Endothelial cell of umbilical vein (primary cell): Measurements from ENCODE around the gene SPECC1L. TPM values are rescaled to one million over a fixed set of nuclear protein-coding genes. Genes with fewer than 3 reads are reported as not detected.

Experiments used
- BruUV-seq: library from RNA; stranded (reverse); fragments of 400-500 nt; replicated peaks from 2 replicates; lab custom pipeline; 2021; lab: Mats Ljungman, UMichigan
- CTCF ChIA-PET: fragments of 300-600, 350-600 bp; sonication (Branson Sonifier 250); formaldehyde crosslinking; loops from one replicate; lab custom pipeline; 2021; ENCODE audit warnings: antibody characterized with exemption, inconsistent platforms; lab: Charles Lee
- POLR2A ChIA-PET: fragments of 300-600, 350-600 bp; sonication (Branson Sonifier 250); formaldehyde crosslinking; loops from one replicate; lab custom pipeline; 2021; ENCODE audit warnings: antibody characterized with exemption, inconsistent platforms; lab: Charles Lee
- DNase-seq: peaks from one replicate; pipeline ENCODE4 v3.0.0-alpha.2; 2011; ENCODE audit warnings: low read depth, low spot score
- FAIRE-seq: peaks from 2 replicates; lab custom pipeline; 2011; peaks lifted over from hg19 to GRCh38; lab: Jason Lieb, UNC
- H2AFZ ChIP-seq: 2 replicates; pipeline ENCODE4 v1.6.0; 2012; ENCODE audit warnings: low read depth, low read length, control low read depth, inconsistent platforms
- H3K27ac ChIP-seq: 2 replicates; pipeline ENCODE4 v1.5.1; 2011; ENCODE audit warnings: low read depth, mild to moderate bottlenecking, control low read depth, low read length, moderate library complexity; ENCODE audit not compliant: insufficient read depth
- H3K27me3 ChIP-seq, 2 experiments: 2 replicates each; pipeline versions ENCODE4 v1.6.0 to v1.6.1; 2011; ENCODE audit warnings: low read length in 2 of 2, mixed read lengths in 1 of 2; ENCODE audit not compliant: control insufficient read depth in 2 of 2, insufficient read depth in 2 of 2
- H3K36me3 ChIP-seq, 2 experiments: 2 replicates in 1 of 2; 3 replicates in 1 of 2; pipeline ENCODE4 v1.5.1; 2011; ENCODE audit warnings: low read length in 2 of 2, mild to moderate bottlenecking in 1 of 2, moderate library complexity in 1 of 2; ENCODE audit not compliant: control insufficient read depth in 2 of 2, insufficient read depth in 2 of 2; ENCODE audit errors: extremely low read depth in 1 of 2
- H3K4me1 ChIP-seq: 3 replicates; pipeline ENCODE4 v1.5.1; 2011; ENCODE audit warnings: mild to moderate bottlenecking, low read length; ENCODE audit not compliant: control insufficient read depth, insufficient read depth; ENCODE audit errors: extremely low read depth
- H3K4me2 ChIP-seq: 2 replicates; pipeline ENCODE4 v1.6.1; 2011; ENCODE audit warnings: low read length, control low read depth, mixed read lengths; ENCODE audit not compliant: insufficient read depth
- H3K4me3 ChIP-seq, 3 experiments: fragments of 200-600 bp in 1 of 3; sonication (generic), shearing (Covaris generic) in 1 of 3; replicated peaks in 1 of 3; 2 replicates each; pipeline ENCODE4 v1.5.1; 2011 to 2016; ENCODE audit warnings: control low read depth in 3 of 3, low read length in 3 of 3, mild to moderate bottlenecking in 2 of 3, inconsistent platforms in 1 of 3, low read depth in 1 of 3, moderate library complexity in 1 of 3; ENCODE audit not compliant: insufficient read depth in 1 of 3
- H3K79me2 ChIP-seq: 2 replicates; pipeline ENCODE4 v1.6.0; 2012; ENCODE audit warnings: low read length, inconsistent platforms; ENCODE audit not compliant: control insufficient read depth, insufficient read depth
- H3K9ac ChIP-seq: replicated peaks from 2 replicates; pipeline ENCODE3; 2011; ENCODE audit warnings: low read length, control low read depth; ENCODE audit not compliant: insufficient read depth; ENCODE audit errors: extremely low read depth
- H3K9me1 ChIP-seq: replicated peaks from 3 replicates; pipeline ENCODE4 v1.6.0; 2011; ENCODE audit warnings: mild to moderate bottlenecking, low read length; ENCODE audit not compliant: control insufficient read depth, insufficient read depth; ENCODE audit errors: extremely low read depth
- H3K9me3 ChIP-seq: replicated peaks from 2 replicates; pipeline ENCODE4 v1.5.1; 2012; ENCODE audit warnings: low read length, inconsistent platforms; ENCODE audit not compliant: control insufficient read depth, insufficient read depth
- H4K20me1 ChIP-seq: replicated peaks from 2 replicates; pipeline ENCODE3; 2011; ENCODE audit warnings: mild to moderate bottlenecking, low read length; ENCODE audit not compliant: control insufficient read depth, insufficient read depth; ENCODE audit errors: extremely low read depth
- EZH2 ChIP-seq: IDR thresholded peaks from 2 replicates; pipeline ENCODE4 v1.6.1; 2012; ENCODE audit warnings: borderline replicate concordance, low read depth, mild to moderate bottlenecking, moderate library complexity, low read length, inconsistent platforms; ENCODE audit not compliant: severe bottlenecking
- FOS ChIP-seq: IDR thresholded peaks from 2 replicates; pipeline ENCODE4 v1.6.1; 2011; ENCODE audit warnings: mild to moderate bottlenecking, low read length, moderate library complexity, borderline replicate concordance; ENCODE audit not compliant: insufficient read depth
- GATA2 ChIP-seq: IDR thresholded peaks from 2 replicates; pipeline ENCODE4 v1.7.0; 2011; ENCODE audit warnings: low read depth, mild to moderate bottlenecking, moderate library complexity, mixed read lengths, low read length; ENCODE audit not compliant: insufficient read length, insufficient read depth
- JUN ChIP-seq: IDR thresholded peaks from 2 replicates; pipeline ENCODE4 v1.6.1; 2011; ENCODE audit warnings: borderline replicate concordance, low read depth; ENCODE audit not compliant: insufficient read length, insufficient read depth
- MYC ChIP-seq: IDR thresholded peaks from one replicate; pipeline ENCODE4 v1.6.1; 2011; ENCODE audit warnings: mild to moderate bottlenecking, low read depth, low read length
- POLR2A ChIP-seq: IDR thresholded peaks from 2 replicates; pipeline ENCODE4 v1.6.1; 2012; ENCODE audit warnings: low read depth, mild to moderate bottlenecking, control low read depth, low read length
- POLR2AphosphoS5 ChIP-seq: IDR thresholded peaks from 2 replicates; pipeline ENCODE4 v1.6.1; 2012; ENCODE audit warnings: low read depth, mild to moderate bottlenecking, control low read depth, low read length, moderate library complexity; ENCODE audit not compliant: insufficient read depth
- dilution Hi-C: fragments of 300-500 bp; cut with MboI; formaldehyde crosslinking; loops from one replicate; pipeline ENCODE4 v1.15.0; 2019; ENCODE audit warnings: low sequenced_read_pairs; ENCODE audit not compliant: extremely low pct_ligation_motif_present
- intact Hi-C: fragments of 100-400 bp; cut with micrococcal nuclease; formaldehyde crosslinking; loops from one replicate; pipeline ENCODE4 v1.10.0; 2022
- polyA plus RNA-seq, 4 experiments: library from polyadenylated mRNA; depleted of rRNA in 3 of 4; stranded (reverse) in 3 of 4; unstranded in 1 of 4; fragments of >200 nt; gene quantifications; 2 replicates each; pipeline versions ENCODE4 v1.2.1 to v1.2.3, GENCODE V29; 2011 to 2012; ENCODE audit warnings: missing spikeins in 1 of 4
- total RNA-seq: library from RNA; stranded (reverse); gene quantifications from 2 replicates; pipeline ENCODE4 v1.2.3, GENCODE V29; 2021
- TF ChIP-seq, protein P1 (sequence below): IDR thresholded peaks from 2 replicates; pipeline ENCODE4 v1.6.1; 2011; ENCODE audit not compliant: insufficient read depth, insufficient read length
- TF ChIP-seq, protein P2 (sequence below), 2 donors: IDR thresholded peaks; 1 replicate in 1 of 2; 2 replicates in 1 of 2; pipeline ENCODE4 v1.5.1; 2011; ENCODE audit warnings: low read length in 2 of 2, mild to moderate bottlenecking in 2 of 2, moderate library complexity in 2 of 2, control low read depth in 1 of 2, inconsistent platforms in 1 of 2, low read depth in 1 of 2; ENCODE audit not compliant: insufficient read depth in 1 of 2; ENCODE audit errors: extremely low read depth in 1 of 2

SPECC1L gene
- total and polyA plus RNA-seq, 2 donors (not counting 3 experiments of a cell fraction or from before 2014, with no cell fraction given), result 22.8 to 79.3 TPM

DNA sequence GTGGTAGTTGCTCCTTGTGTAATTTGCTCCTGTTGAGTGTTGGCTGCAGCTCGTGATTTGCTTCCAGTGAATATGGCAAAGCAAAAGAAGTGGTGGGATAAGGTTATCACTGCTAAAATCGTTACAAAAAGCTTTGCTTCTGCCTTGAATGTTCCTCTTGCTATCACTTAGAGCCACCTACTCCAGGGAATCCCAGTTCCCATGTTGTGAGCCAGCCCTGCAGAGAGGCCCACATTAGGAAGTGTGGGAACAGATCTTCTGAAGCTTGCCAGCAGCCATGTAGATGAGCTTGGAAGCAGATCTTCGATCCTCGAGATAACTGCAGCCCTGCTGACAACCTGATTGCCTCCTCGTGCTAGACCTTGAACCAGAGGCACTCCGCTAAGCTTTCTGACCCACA is 71.0 kb downstream of the SPECC1L start:
- no TSS peak for BruUV-seq
- Histone ChIP-seq H3K27me3 (no peaks in the 10 kb centered on the region), H3K27ac (no peak overlapping the region), H3K9ac (no peak overlapping the region), H3K9me1 (no peaks in the 10 kb centered on the region), H3K79me2 (no peaks in the 10 kb centered on the region), H3K36me3 (peaks cover 10 to 19% of the 10 kb centered on the region in 2 experiments), H3K4me3 (no peak overlapping the region), H2AFZ (no peak overlapping the region), H4K20me1 (no peaks in the 10 kb centered on the region), H3K9me3 (no peaks in the 10 kb centered on the region), H3K4me2 (no peak overlapping the region), H3K4me1 (no peaks in the 10 kb centered on the region)
- dilution Hi-C loops, result no loop called here
- TF ChIP-seq FOS (no peak), POLR2A (no peak), JUN (no peak), MYC (no peak), EZH2 (no peak), GATA2 (no peak), POLR2AphosphoS5 (no peak)
- TF ChIP-seq, protein P1, sequence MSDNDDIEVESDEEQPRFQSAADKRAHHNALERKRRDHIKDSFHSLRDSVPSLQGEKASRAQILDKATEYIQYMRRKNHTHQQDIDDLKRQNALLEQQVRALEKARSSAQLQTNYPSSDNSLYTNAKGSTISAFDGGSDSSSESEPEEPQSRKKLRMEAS, result no peak
- TF ChIP-seq, protein P2, sequence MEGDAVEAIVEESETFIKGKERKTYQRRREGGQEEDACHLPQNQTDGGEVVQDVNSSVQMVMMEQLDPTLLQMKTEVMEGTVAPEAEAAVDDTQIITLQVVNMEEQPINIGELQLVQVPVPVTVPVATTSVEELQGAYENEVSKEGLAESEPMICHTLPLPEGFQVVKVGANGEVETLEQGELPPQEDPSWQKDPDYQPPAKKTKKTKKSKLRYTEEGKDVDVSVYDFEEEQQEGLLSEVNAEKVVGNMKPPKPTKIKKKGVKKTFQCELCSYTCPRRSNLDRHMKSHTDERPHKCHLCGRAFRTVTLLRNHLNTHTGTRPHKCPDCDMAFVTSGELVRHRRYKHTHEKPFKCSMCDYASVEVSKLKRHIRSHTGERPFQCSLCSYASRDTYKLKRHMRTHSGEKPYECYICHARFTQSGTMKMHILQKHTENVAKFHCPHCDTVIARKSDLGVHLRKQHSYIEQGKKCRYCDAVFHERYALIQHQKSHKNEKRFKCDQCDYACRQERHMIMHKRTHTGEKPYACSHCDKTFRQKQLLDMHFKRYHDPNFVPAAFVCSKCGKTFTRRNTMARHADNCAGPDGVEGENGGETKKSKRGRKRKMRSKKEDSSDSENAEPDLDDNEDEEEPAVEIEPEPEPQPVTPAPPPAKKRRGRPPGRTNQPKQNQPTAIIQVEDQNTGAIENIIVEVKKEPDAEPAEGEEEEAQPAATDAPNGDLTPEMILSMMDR (IDR thresholded peaks at IDR 0.05; ENCODE audit: extremely low read depth in 1 of 2, insufficient read depth in 1 of 2, low read depth in 1 of 2, low read length in 2 of 2), result no peak
- CTCF ChIA-PET, result interaction anchor here (1.1 to 1.7 kb wide), 2 partner anchors 9 to 26 kb away, joined by 4 to 8 read pairs; no protein-coding TSS in a partner anchor
- DNase-seq, result no peak
- intact Hi-C loops, result no loop called here
- no peak for FAIRE-seq
- POLR2A ChIA-PET, result no interaction called here
